Pons (tissue), 1 donor: Measurements from ENCODE around the gene DUSP1.
A peak's percentile ranks its signal among the peaks of the same experiment; 100 is the strongest.

Experiments used
- DNase-seq: peaks from one replicate; pipeline ENCODE4 v3.0.0-alpha.2; 2016; ENCODE audit warnings: low spot score

Gene DUSP1

DNA sequence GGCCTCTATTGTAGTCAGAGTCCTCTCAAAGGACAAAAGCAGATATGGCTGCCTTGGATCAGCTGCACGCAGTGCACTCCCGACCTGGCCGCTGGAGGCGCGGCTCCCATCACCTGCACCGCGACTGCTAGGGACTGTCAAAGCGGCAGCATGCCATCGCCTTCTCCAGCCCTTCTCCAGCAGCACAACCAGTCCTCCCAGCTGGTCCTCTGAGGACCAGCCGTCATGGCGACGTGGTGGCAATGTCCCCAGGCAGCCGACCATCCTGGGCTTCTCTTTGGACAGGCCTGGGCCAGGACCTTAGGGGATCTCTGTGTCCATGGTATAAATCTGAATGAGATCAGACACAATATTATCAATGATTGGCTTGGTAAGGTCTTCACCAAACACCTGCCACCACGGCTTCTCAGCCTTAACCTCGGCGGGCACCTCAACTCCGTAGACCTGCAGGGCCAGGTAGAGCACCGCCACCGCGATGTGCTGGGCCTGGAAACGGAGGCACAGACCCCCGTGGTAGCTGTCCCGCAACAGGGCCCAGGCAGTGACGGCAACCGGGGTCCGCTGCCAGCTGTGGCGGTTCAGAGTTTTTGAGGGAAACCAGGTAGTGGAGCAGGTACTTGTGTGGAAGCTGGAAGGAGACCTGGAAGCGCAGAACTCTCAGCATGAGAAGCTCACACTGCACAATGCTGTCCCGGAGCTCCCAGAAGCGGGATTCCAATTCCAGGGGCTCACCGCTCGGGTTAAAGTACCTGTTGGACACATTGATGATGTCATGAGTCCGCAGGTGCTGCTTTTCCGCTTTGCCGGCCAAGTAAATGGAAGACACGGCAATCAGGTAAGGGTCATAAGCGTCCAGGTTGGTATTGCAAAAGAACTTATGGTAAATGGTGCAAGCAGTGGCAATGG lies 8.5 kb downstream of the DUSP1 start:
- DNase-seq, result no peak

DNA sequence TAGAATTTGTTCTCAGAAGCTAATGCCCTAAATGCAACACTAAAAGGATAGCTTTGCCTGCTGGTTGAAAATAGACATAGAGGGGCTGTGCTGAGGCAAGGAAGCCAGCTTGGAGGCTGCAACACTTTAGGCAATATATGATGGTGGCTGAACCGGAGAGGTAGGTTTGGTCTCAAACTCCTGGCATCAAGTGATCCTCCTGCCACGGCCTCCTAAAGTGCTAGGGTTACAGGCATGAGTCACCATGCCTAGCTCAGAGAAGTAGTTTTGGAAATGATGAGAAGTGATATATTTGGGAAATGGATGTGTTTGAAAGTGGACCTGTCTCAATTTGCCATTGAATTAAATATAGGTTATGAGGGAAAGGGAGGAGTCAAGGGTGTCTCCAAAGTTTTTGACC lies 10.0 kb downstream of the DUSP1 start:
- no peak for DNase-seq

DNA sequence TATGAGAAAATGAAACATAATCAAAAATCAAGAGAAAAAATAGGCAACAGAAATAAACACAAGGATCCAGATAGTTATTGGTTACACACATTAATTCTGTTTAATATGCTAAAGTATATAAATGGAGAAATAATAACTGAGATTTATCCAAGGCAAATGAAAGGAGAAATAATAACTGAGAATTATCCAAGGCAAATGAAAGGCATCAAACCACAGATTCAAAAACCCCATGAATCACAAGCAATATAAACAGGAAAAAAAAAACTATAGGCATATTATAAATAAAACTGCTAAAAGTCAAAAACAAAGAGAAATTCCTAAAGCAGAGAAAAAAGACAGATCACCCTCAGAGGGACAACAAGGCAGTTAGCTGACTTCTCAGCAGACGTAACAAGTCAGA lies 10.9 kb downstream of the DUSP1 start:
- no peak for DNase-seq

DNA sequence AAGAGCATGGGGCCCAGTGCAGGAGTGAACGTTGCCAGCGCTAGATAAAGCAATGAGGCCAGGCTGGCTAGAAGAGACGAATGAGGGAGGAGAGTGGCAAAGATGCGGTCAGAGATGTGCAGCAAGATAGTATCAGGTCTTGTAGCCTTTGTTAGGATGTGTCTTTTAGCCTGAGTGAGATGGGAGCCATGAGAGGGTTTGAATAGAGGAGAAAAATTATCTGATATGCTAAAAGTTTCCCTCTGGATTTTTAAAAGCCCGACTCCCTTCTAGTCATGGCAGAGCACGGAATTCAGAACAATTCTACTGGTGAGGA lies 12.2 kb downstream of the DUSP1 start:
- DNase-seq, result no peak

DNA sequence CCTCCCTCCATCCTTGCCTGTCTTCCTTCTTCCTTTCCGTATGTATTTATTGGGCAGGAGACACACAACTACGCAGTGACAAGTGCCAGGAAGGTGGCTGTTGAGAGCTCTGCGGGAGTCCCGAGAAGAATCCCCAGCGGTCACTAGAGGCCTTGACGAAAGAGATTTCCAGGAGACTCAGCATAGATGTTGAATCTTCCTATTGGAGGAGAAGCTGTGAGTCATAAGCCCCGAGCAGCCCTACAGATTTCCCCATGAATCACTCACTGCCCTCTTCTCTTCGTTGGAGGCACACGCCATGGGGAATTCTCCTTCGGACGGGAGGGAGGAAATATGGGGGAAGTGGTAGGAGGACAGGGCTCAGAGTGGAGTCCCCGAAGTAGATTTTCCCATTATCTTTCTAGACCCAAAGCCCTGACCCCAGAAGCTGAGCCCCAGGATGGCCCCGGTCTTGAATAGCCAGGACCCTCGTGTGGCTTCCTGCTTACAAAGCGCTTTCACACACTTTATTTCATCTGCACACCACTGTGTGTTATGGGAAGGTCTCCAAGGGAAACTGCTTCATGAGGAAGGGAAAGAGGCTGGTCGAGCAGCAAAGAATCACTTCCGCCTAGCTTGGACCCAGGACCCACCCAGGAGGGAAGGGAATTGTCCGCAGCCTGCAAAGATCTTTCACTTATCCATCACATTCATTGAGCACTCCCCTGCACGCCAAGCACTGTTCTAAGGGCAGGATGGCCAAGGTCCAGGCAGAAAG lies 12.7 kb downstream of the DUSP1 start:
- DNase-seq, result no peak

DNA sequence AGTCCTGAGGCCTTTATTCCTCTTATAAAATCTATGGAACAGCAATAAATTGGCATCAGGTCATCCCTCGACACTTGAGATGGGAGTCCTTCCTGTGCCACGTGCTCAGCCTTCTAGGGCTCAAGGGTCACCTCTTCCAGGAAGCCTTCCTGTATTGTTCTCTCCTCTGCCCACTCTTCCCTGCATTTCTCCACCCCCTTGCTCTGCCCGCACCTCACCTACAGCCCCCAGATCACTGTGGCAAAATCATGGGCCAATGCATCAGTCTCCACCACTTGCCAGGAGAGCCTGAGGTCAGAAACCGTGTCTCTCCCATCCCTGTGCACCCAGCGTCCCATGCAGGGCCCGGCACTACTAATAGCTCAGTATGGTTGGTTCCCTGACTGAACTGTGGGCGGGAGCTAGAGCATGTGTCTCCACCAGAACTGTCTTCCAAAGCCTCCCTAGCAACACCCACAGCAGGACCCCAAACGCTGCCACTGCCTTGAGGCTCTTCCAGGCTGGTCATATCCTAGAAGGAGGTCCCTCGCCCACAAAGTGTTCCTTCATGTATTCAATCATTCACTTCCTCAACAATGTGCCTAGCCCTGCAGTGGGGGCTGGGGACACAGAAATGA lies 13.5 kb downstream of the DUSP1 start:
- DNase-seq, result no peak

DNA sequence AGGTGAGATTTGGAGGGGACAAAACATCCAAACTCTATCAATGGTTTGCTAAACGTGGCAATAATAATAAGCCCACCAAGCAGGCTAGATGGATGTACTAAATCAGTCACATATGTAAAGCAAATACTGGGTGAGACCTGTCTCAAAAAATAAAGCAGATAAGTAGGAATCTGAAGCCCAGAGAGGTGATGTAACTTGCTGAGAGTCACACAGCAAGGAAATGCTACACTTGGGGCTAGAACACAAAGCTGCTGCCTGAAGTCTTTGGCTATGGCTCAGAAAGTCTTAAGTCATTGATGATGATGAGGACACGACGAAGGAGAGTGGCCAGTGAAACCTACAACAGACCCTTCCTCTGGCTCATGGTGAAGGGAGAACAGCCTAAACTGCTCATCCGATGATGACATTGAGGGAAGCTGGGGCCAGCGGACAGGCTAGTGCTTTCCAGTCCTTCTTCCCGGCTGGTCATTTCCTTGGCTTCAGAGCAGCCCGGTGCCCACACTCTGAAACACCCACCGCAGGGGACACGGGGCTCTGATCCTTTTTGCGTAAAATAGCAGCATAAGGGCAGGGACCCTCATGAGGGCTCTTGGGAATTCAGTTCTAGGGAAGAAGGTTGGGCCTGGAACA lies 14.1 kb downstream of the DUSP1 start:
- no peak for DNase-seq

DNA sequence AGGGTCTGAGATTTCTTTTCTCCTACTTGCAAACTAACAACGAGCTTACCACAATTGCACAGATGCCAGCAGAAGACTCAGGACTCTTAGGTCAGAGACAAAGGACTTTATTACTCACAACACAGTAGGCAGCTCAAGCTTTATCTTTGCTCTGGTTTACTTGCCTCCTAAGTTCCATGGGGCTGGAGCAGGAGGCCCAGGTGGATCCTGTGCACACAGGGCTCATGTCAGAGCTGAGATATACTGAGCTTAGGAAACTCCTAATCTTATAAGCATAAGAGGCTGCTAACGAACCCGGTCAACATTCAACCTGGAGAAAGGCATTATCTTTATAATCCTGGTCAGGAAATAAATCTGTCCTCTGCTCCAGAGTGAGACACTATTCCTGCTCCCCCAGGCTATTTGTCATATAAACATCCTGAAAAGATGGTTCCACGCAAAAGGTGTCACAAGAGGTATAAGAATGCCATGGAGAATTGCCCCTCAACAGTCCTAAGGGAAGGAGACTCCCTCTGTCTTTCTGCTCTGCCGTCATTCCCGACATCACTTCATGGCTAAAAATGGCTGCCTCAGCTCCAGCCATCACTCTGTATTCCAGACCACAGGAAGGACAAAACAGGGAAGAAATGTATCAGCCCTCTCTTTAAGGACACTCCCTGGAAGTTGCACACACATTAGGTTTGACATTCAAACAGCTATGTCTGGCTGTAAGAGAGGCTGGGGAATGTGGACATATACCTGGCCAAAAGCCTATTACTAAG lies 16.2 kb downstream of the DUSP1 start:
- no peak for DNase-seq

DNA sequence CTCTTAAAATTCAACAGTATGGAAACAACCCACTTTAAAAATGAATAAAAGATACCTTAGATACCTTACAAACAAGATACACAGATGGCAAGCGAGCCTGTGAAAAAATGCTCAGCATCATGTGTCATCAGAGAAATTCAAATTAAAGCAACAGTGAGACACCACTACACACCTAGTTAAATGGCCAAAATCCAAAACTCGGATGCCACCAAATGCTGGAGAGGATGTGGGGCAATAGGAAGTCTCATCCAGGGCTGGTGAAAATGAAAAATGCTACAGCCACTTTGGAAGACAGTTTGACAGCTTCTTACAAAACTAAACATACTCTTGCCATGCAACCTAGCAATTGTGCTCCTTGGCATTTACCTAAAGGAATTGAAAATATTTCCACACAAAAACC lies 17.9 kb downstream of the DUSP1 start:
- no peak for DNase-seq

DNA sequence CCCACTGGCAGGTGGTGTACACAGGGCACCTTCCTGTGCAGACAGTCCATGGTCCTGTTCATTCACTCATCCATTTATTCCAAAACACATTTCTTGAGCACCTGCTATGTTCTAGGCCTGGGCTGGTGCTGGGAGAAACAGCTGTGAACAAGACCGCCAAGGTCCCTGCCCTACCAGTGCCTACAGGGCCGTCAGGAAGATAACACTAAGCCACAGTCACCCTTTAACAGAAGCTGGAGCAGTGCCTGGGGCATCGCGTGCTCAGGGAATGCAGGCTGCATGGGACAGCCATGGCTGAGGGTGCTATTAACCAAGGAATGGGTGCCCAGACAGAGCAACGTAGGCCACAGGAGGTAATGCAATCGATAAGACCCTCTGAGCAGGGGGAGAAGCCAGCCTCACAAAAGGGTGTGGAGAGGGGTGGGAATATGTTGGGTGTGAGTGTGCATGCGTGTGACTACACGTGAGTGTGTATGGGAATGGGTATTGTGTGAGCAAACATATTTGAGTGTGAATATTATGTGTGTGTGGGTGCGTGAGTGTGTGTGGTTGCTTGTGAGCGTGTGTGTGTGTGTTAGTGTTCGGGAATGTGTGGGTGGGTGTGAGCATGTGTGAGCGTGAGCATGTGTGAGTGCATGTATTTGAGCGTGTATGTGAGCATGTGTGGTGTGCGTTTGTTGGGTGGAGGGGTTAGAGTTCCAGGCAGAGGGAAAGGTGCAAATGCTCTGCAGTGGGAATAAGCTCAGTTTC lies 19.1 kb downstream of the DUSP1 start:
- DNase-seq, result no peak

DNA sequence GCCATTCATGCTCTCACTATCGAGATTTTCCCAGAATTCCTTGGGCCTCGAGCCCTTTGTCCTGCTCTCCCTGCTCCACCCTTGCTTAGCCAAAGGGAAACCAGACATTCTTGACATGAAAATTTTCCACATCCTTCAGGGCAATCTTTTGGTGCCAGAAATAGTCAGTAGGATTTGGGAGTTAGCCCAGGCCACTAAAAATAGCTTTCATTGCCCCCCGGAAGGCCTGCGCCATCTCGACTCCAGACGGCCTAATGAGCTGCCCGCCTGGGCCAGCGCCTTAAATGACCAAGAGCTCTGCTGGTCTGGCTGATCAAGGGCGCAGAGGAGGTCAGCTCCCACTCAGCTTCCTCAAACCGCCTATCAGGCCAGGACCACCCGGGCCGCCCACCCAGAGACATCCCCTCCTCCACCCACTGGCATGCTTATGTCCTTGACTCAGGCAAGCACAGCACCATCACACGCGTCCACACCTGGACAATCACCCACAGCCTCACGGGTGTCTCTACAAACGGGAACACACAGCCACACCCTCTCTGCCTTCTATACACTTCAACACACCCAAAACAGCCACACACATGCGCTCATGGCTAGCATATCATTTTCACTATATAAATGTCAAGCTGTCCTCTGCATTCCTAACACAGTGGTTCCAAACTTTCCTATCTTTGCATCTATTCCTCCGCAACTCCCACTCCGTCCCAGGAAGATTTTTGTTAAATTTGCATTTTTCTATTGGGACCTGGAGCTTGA lies 20.9 kb downstream of the DUSP1 start:
- peak; percentile 37 for DNase-seq

DNA sequence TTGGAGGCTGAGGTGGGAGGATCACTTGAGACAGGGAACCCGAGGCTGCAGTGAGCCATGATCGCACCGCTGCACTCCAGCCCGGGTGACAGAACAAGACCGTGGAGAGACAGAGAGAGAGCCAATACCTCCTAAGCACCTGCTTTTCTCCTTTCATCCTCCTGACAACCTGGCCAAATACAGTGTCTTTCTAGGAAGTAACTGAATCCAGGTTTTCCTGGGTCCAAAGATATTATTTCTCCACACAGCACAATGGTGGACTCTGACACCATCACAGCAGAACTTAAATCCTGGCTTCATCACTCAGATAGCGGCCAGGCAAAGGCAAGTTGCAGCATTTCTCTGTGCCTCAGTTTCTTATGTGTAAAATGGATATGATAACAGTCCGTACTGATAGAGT lies 21.9 kb downstream of the DUSP1 start:
- DNase-seq, result no peak

DNA sequence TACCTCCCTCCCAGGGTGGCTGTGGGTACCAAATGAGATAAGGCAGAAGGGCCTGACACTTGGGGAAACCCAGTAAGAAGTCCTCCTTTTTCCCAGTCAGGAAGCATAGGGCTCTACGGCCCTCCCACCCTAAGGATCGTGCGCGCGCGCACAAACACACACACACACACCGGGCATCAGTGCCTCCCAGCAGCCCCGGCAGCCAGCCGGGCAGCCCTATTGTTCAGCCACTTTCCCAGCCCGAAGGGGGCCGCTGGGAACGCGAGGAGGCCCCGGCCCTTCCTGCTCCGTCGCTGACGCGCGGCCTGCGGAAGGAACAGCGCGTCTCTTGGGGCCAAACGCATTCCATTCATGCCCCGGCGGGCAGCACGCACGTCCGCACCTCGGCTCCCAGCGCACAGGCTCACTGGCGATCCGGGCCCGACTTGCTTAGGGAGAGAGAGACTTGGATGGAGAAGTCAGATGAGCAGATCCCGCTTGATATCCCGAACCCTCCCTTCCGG lies 22.6 kb downstream of the DUSP1 start:
- DNase-seq, result no peak

DNA sequence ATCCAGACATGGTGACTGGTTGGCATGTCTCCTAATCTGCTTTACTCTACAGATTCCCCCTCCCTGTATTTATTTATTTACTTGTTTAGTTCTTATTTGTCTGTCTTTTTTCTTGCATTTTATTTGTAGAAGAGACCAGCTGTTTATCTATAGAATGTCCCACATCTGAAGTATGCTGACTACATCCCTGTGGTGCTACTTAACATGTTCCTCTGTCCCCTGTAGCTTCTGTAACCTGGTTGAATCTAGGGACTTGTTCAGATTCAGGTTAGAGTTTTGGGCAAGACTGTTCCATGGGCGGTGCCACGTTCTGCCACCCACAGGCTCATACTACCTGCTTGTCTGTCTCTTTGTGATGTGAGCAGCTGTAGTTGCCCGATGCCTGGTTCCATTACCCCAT lies 23.5 kb downstream of the DUSP1 start:
- DNase-seq, result no peak

DNA sequence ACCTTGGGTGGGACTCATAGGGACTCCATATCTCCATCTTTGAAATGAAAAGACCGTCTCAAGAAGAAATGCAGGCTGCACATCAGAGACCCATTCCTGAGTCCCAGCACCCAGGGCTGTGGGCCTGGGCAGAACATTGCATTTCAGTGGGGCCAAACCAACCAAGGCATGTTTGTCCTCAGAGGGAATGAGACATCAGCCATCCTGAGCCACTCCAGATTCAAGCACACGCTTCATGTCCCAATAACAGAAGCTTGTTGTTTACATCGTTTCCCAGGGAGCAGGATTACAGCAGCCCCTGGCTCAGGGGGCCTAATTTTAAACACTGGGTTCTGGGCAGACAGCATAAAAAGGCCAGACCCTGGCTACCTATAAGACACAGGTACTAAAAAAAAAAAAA lies 24.3 kb downstream of the DUSP1 start:
- no peak for DNase-seq

DNA sequence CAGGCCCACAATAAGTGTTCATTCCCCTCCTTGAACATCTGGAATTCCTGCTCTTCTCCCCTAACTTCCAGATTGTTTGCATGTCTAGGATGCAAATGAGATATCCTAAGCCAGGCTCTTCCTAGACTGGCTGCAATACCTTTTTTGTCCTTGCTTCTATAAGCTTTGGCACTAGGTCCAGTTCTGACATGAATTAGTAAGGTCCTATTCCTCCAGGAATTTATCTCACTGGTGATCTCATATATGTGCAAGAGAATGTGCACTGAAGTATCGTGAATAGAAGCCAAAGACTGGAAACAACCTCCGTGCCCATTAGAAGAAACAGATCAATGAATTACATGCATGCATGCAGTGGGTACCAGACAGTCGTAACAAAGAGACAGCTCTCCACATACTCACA lies 25.2 kb downstream of the DUSP1 start:
- DNase-seq, result no peak

DNA sequence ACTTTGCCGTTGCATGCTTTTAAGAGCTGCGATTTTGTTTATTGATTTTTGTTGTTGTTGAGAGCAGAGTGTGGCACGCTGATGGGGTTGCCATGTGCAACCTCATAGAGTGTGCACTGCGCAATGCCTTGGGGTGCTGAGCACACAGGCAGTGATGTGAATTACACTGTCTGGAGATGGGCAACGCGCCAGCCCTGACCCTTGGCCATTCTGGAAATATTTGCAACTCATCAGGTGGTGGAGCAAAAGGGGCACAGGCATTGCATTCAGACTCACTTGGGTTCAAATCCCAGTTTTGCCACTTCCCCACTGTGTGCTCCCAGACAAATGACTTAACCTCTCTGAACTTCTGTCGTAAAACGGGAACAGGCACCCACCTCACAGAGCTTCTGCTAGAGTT lies 25.6 kb downstream of the DUSP1 start:
- no peak for DNase-seq

DNA sequence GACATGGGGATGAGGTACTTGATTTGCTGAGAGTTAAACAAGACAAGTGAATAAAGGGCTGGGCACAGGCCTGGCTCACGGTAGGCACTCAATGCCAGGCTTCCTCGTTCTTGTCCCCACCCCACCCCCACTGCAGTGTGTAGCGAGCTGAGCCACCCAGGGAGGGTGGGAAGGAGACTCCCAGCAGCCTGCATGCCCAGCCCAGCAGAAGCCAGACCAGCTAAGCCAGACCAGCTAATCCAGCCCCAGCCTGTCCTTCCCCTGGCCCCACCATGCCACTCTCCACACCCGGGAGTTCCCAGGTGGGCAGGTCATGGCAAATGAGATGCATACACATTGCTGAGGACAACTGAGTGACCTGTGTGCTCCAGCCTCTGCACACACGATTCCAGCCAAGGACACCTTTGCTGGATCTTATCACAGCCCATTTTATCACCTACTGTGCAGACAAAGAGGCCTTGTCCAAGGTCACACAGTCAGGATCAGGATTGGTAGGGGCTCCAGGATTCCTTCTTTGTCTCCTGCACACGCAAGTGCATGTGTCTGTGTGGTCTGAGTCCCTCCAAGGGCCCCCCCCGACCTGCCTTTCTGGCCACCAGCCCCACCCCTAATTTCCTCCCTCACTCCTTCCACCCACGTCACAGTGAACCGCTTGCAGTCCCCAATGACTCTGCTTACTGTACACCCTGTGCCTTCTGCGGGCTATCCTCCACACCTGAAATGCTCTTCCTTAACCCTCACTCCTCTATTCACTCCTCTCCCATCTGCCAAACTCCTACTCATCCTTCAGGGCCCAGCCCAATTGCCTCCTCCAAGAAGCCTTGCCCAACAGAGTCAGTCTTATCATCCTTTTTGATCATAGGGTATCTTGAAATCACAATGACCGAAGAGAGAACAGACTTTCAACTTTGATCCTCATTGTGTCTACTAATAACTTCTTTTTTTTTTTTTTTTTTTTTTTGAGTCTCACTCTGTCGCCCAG lies 26.6 kb downstream of the DUSP1 start:
- no peak for DNase-seq
